A673 (cell line): ENCODE data around the gene NOL3. TPM values are rescaled to one million over a fixed set of nuclear protein-coding genes. Genes with fewer than 3 reads are reported as not detected.

Source experiments
- BruUV-seq: library from RNA; stranded (reverse); fragments of 400-500 nt; replicated peaks from 2 replicates; lab custom pipeline; 2021; lab: Mats Ljungman, UMichigan
- CTCF ChIA-PET: fragments of 300-600 bp; sonication (Branson Sonifier 250); formaldehyde crosslinking; loops from one replicate; lab custom pipeline; 2022; ENCODE audit warnings: antibody characterized with exemption; lab: Charles Lee
- POLR2A ChIA-PET: fragments of 300-600 bp; sonication (Branson Sonifier 250); formaldehyde crosslinking; loops from one replicate; lab custom pipeline; 2022; ENCODE audit warnings: antibody characterized with exemption; ENCODE audit not compliant: low non-redundant PET; lab: Charles Lee
- DNase-seq: peaks from one replicate; pipeline ENCODE4 v3.0.0-alpha.2; 2015; ENCODE audit warnings: low spot score
- H3K27ac ChIP-seq: fragments of 200-600 bp; sonication (generic); 2 replicates; pipeline ENCODE4 v1.5.1; 2016; ENCODE audit warnings: mixed run types, low read depth, mild to moderate bottlenecking, mixed read lengths, antibody characterized with exemption, low read length; ENCODE audit not compliant: poor library complexity, severe bottlenecking
- H3K27me3 ChIP-seq: fragments of 200-600 bp; sonication (generic); replicated peaks from 2 replicates; pipeline ENCODE4 v1.6.1; 2017; ENCODE audit warnings: mixed run types, low read depth, mild to moderate bottlenecking, mixed read lengths, antibody characterized with exemption, low read length; ENCODE audit not compliant: insufficient read depth, poor library complexity
- H3K36me3 ChIP-seq: fragments of 200-600 bp; sonication (generic); 2 replicates; pipeline ENCODE4 v1.6.1; 2016; ENCODE audit warnings: mixed run types, mild to moderate bottlenecking, mixed read lengths, antibody characterized with exemption, low read length; ENCODE audit not compliant: insufficient read depth, poor library complexity, severe bottlenecking
- H3K4me1 ChIP-seq: fragments of 200-600 bp; sonication (generic); 2 replicates; pipeline ENCODE4 v1.6.1; 2017; ENCODE audit warnings: mixed run types, mild to moderate bottlenecking, mixed read lengths, antibody characterized with exemption, low read length; ENCODE audit not compliant: insufficient read depth, poor library complexity, severe bottlenecking
- H3K4me3 ChIP-seq: fragments of 200-600 bp; sonication (generic); 2 replicates; pipeline ENCODE4 v1.5.1; 2016; ENCODE audit warnings: low read depth, mixed run types, mild to moderate bottlenecking, mixed read lengths, low read length; ENCODE audit not compliant: poor library complexity, severe bottlenecking
- H3K9me3 ChIP-seq: fragments of 200-600 bp; sonication (generic); 2 replicates; pipeline ENCODE4 v1.6.1; 2016; ENCODE audit warnings: mixed run types, low read depth, mild to moderate bottlenecking, mixed read lengths, antibody characterized with exemption, low read length; ENCODE audit not compliant: poor library complexity, severe bottlenecking
- EZH2 ChIP-seq: fragments of 200-600 bp; sonication (generic); IDR thresholded peaks from 2 replicates; pipeline ENCODE4 v1.6.1; 2017; ENCODE audit warnings: borderline replicate concordance, low read depth, mild to moderate bottlenecking, mixed read lengths, antibody characterized with exemption, low read length; ENCODE audit not compliant: poor library complexity, severe bottlenecking
- intact Hi-C: fragments of 100-400 bp; cut with micrococcal nuclease; formaldehyde crosslinking; loops from one replicate; pipeline ENCODE4 v1.10.0; 2022; ENCODE audit not compliant: unreplicated experiment
- total RNA-seq: library from RNA; stranded (reverse); gene quantifications from 2 replicates; pipeline ENCODE4 v1.2.3, GENCODE V29; 2021
- TF ChIP-seq, protein P1 (sequence below): fragments of 300-800, 200-600 bp; sonication (generic); conservative IDR thresholded peaks from 2 replicates; pipeline ENCODE4 v1.5.1; 2017; ENCODE audit warnings: low read depth, mild to moderate bottlenecking, antibody characterized with exemption, low read length, moderate library complexity, mixed read lengths

Gene NOL3
- total RNA-seq, 1 experiment from 2014 or later, result 15.3 TPM

DNA sequence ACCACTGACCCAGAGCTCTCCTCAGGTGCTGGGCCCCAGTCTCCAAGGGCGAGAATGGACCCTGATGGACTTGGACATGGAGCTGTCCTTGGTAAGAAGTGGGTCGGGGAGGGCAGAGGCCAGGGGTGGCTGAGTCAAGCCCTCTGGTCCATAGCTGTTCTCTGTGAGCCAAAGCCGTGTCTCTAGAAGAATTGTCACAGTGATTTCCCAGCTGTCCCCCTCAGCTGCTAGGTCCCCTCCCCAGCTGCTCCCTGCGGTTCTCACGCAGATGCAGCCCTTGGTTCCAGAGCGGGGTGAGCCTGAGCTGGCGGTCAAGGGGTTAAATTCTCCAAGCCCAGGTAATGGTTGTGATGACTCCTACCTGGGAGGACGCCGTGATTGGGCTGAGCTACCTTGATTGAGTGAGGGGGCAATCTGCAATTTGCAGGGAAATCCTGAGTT lies 1.3 kb upstream of the NOL3 start:
- Histone ChIP-seq H3K4me1 (peaks cover 14% of the 10 kb centered on the region), H3K9me3 (no peaks in the 10 kb centered on the region), H3K27me3 (no peaks in the 10 kb centered on the region), H3K27ac (no peak overlapping the region), H3K36me3 (no peaks in the 10 kb centered on the region), H3K4me3 (no peak overlapping the region)
- ChIA-PET CTCF (interaction anchor here (1.9 kb wide), 1 partner anchor 14 kb away, joined by 10 read pairs; no protein-coding TSS in a partner anchor), POLR2A (no interaction called here)
- DNase-seq, result no peak
- BruUV-seq, result no TSS peak
- TF ChIP-seq, protein P1, sequence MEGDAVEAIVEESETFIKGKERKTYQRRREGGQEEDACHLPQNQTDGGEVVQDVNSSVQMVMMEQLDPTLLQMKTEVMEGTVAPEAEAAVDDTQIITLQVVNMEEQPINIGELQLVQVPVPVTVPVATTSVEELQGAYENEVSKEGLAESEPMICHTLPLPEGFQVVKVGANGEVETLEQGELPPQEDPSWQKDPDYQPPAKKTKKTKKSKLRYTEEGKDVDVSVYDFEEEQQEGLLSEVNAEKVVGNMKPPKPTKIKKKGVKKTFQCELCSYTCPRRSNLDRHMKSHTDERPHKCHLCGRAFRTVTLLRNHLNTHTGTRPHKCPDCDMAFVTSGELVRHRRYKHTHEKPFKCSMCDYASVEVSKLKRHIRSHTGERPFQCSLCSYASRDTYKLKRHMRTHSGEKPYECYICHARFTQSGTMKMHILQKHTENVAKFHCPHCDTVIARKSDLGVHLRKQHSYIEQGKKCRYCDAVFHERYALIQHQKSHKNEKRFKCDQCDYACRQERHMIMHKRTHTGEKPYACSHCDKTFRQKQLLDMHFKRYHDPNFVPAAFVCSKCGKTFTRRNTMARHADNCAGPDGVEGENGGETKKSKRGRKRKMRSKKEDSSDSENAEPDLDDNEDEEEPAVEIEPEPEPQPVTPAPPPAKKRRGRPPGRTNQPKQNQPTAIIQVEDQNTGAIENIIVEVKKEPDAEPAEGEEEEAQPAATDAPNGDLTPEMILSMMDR, result no peak
- no peak for TF ChIP-seq EZH2
- intact Hi-C loops, result no loop called here

- CTCF ChIA-PET, result interaction anchor here (0.7 to 1.9 kb wide), 4 partner anchors 11 to 753 kb away, joined by 3 to 10 read pairs (median 6); no protein-coding TSS in a partner anchor
- intact Hi-C loops, result no loop called here
- H3K27ac ChIP-seq, result peak overlapping the region; percentile 69
Measured at GRCh38 chr16:67169642-67170167, 633 bp upstream of the NOL3 start.

GRCh38 chr16:67170949-67171649 lies 761 bp downstream of the NOL3 start:
- no peak for TF ChIP-seq EZH2
- TF ChIP-seq, protein P1, result no peak
- peak overlapping the region; percentile 52 for H3K4me3 ChIP-seq
- ChIA-PET CTCF (interaction anchor here (0.6 to 1.9 kb wide), 2 partner anchors 16 to 228 kb away, joined by 4 to 10 read pairs; no protein-coding TSS in a partner anchor), POLR2A (no interaction called here)
- H3K36me3 ChIP-seq, result no peaks in the 10 kb centered on the region
- intact Hi-C loops, result no loop called here
- H3K27me3 ChIP-seq, result no peaks in the 10 kb centered on the region
- peaks cover 25% of the 10 kb centered on the region for H3K4me1 ChIP-seq
- peak; percentile 25 for DNase-seq
- TSS peak; percentile 62 for BruUV-seq
- no peaks in the 10 kb centered on the region for H3K9me3 ChIP-seq
- peak overlapping the region; percentile 69 for H3K27ac ChIP-seq

More at GRCh38 chr16:67169642-67170167, 633 bp upstream of the NOL3 start:
- Histone ChIP-seq H3K36me3 (no peaks in the 10 kb centered on the region), H3K4me3 (peak overlapping the region; percentile 52), H3K4me1 (peaks cover 19% of the 10 kb centered on the region), H3K9me3 (no peaks in the 10 kb centered on the region), H3K27me3 (no peaks in the 10 kb centered on the region)
- POLR2A ChIA-PET, result interaction anchor here (0.7 kb wide), 1 partner anchor 9 kb away, joined by 4 read pairs; no protein-coding TSS in a partner anchor
- peak; percentile 77 for DNase-seq
- TF ChIP-seq EZH2, result no peak
- TF ChIP-seq, protein P1, result peak; percentile 83
- BruUV-seq, result no TSS peak
